Adrenal gland (tissue), 5 donors: ENCODE results near the gene TPK1.

Experiments
- CTCF ChIP-seq, 6 experiments: fragments of 450-650 bp in 4 of 6; fragments of 200-600 bp in 2 of 6; sonication (generic) in 1 of 6; IDR thresholded peaks; 1 replicate in 5 of 6; 2 replicates in 1 of 6; pipeline versions ENCODE4 v1.5.1 to v1.8.0; 2016 to 2021; ENCODE audit warnings: antibody characterized with exemption in 6 of 6, mild to moderate bottlenecking in 2 of 6, moderate library complexity in 1 of 6
- POLR2A ChIP-seq, 2 donors: fragments of 450-650 bp; IDR thresholded peaks; one replicate each; pipeline ENCODE4 v1.6.1; 2017; ENCODE audit warnings: antibody characterized with exemption in 2 of 2, mild to moderate bottlenecking in 2 of 2, moderate library complexity in 1 of 2
- donor health status: DM: no; HTN: no; CAD: no.

- no peak for TF ChIP-seq CTCF (IDR thresholded peaks at IDR 0.05)
- TF ChIP-seq POLR2A (IDR thresholded peaks at IDR 0.05), result no peak
Observed at GRCh38 chr7:144777005-144777839, 58.6 kb downstream of the TPK1 start.
